H1 (cell line): ENCODE data around the gene DCAF16. TPM values are rescaled to one million over a fixed set of nuclear protein-coding genes. Genes with fewer than 3 reads are reported as not detected.

Experiments used
- SIN3A ChIP-seq, 2 experiments: IDR thresholded peaks in 1 of 2; conservative IDR thresholded peaks in 1 of 2; 2 replicates each; pipeline ENCODE4 v1.6.1; 2011 to 2012; ENCODE audit warnings: low read length in 2 of 2, improper control_type of control experiment in 1 of 2, low read depth in 1 of 2, mild to moderate bottlenecking in 1 of 2
- polyA plus RNA-seq, 7 experiments: library from polyadenylated mRNA; depleted of rRNA in 3 of 7; stranded (reverse) in 5 of 7; unstranded in 2 of 7; fragments of >200 nt in 5 of 7; fragments of 200-250 nt in 2 of 7; gene quantifications; 1 replicate in 5 of 7; 2 replicates in 1 of 7; 4 replicates in 1 of 7; pipeline versions ENCODE4 v1.2.1 to v1.2.3, GENCODE V29; 2011 to 2013; ENCODE audit warnings: missing spikeins in 2 of 7, mixed read lengths in 2 of 7
- total RNA-seq: library from RNA; stranded (reverse); fragmentation: NEBNext Ultra II Directional; extraction: Animal tissue kit (Norgen Biotek cat#: 25700); gene quantifications from 2 replicates; pipeline ENCODE4 v1.2.1, GENCODE V29; 2021

The DCAF16 gene
- total and polyA plus RNA-seq, 2 of the 8 experiments (the other 6 are each of a cell fraction or from before 2014, with no cell fraction given) = 26.5 to 55.7 TPM

GRCh38 chr4:17823871-17824669 is 13.5 kb upstream of the DCAF16 start (continued):
- no peak for TF ChIP-seq SIN3A (conservative IDR thresholded peaks at IDR 0.05 in 1 of 2, IDR thresholded peaks at IDR 0.05 in 1 of 2; ENCODE audit: low read depth in 1 of 2, low read length in 2 of 2)
